AG04449 (cell line): ENCODE data around the gene GNB1.
"Not testable (repeated sequence)": the region's sequence is repeated elsewhere in the genome, so short reads cannot be mapped to it uniquely, and the experiment has no call there.

Experiments
- CTCF ChIA-PET: fragments of 350-600 bp; formaldehyde crosslinking; extraction: SDS; loops from one replicate; lab custom pipeline; 2021; ENCODE audit warnings: antibody characterized with exemption; lab: Yijun Ruan, JAX
- POLR2A ChIA-PET: fragments of 400-600, 350-600 bp; formaldehyde crosslinking; extraction: SDS; loops from one replicate; lab custom pipeline; 2020; ENCODE audit warnings: antibody characterized with exemption, inconsistent platforms; lab: Yijun Ruan, JAX
- DNase-seq: peaks from one replicate; pipeline ENCODE4 v3.0.0-alpha.2; 2010; ENCODE audit warnings: low read depth, low spot score
- H3K4me3 ChIP-seq: 2 replicates; pipeline ENCODE4 v1.5.1; 2011; ENCODE audit warnings: low read depth, mild to moderate bottlenecking, control low read depth, low read length

The GNB1 gene

DNA sequence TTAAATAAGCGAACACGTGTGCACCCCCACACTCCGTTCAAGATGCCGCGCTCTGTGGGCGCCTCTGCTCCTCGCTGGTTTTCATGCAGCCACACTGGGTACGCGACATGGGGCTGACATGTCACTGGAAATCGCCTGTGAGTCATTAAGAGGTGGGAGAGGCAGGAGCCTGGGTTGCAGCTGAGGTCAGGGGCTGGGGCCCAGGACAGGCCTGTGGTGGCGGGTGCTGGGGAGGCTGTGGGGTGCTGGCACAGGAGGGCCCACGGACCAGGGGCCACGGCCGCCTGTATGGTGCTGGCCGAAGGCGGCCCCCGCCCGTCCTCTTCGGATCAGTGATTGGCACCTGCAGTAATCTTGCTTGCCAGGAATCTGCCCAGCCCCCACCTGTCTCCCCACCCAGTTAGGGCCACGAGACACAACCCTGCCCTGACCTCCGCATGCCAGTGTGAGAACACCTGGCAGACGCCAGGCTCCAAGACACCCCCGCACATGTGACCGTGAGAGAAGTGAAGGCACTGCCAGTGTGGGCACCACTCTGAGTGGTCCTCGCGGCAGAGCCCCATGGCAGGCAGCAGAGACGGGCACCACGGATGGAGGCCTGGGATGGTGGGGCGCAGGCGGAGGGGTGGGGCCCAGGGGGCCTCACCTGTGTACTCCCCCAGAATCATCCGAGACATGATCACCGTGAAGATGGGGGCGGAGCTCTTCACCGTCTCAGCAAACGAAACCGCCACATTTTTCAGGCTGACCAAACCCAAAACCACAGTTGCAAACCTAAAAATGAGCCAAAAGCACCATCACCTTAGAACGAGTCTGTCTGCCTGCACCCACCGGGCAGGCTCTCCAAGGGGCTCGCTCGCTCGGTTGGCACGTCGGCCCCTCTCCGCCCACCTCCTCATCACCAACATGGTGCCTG, 153.0 kb downstream of the GNB1 start:
- H3K4me3 ChIP-seq, POLR2A ChIA-PET, CTCF ChIA-PET, DNase-seq: not testable (repeated sequence)
